Measurements from ENCODE around the gene PLA2G3.

DNA sequence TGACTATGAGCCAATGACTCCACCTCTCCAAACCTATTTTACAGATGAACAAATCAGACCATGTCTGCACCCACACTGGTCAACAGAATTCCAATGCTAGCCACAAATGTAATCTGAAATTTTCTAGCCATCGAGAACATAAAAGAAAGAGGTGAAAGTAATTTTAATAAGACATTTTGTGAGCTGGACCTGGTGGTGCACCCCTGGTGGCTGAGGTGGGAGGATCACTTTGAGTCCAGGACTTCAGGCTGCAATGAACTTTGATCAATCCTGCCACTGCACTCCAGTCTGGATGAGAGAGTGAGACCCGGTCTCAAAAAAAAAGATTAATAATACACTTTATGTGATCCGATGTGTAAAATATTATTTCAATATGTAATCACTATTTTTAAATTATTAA, 10.3 kb upstream of the PLA2G3 start:
- TF ChIP-seq, protein P1, sequence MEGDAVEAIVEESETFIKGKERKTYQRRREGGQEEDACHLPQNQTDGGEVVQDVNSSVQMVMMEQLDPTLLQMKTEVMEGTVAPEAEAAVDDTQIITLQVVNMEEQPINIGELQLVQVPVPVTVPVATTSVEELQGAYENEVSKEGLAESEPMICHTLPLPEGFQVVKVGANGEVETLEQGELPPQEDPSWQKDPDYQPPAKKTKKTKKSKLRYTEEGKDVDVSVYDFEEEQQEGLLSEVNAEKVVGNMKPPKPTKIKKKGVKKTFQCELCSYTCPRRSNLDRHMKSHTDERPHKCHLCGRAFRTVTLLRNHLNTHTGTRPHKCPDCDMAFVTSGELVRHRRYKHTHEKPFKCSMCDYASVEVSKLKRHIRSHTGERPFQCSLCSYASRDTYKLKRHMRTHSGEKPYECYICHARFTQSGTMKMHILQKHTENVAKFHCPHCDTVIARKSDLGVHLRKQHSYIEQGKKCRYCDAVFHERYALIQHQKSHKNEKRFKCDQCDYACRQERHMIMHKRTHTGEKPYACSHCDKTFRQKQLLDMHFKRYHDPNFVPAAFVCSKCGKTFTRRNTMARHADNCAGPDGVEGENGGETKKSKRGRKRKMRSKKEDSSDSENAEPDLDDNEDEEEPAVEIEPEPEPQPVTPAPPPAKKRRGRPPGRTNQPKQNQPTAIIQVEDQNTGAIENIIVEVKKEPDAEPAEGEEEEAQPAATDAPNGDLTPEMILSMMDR (IDR thresholded peaks at IDR 0.05), result peak in 1 of 4 experiments; percentile 11
- TF ChIP-seq POLR2A (IDR thresholded peaks at IDR 0.05) (no peak), EP300 (IDR thresholded peaks at IDR 0.05) (no peak), POLR2AphosphoS5 (IDR thresholded peaks at IDR 0.05) (no peak)
